Dermis lymphatic vessel endothelial cell (primary cell): Measurements from ENCODE around the gene ANP32E. TPM values are rescaled to one million over a fixed set of nuclear protein-coding genes. Genes with fewer than 3 reads are reported as not detected.

Experiments
- total RNA-seq: library from RNA; depleted of rRNA; stranded (reverse); fragments of >200 nt; gene quantifications from 2 replicates; pipeline ENCODE4 v1.2.1, GENCODE V29; 2014

ANP32E gene
- total RNA-seq, result 13.2 and 17.3 TPM in 2 replicates

GRCh38 chr1:150235852-150236613 lies at the start of gene ANP32E:
Gene ANP32E, minus strand, starts transcription at chr1:150236112. Its CDS starts 326 bp downstream, at chr1:150235786.

GRCh38 chr1:150281758-150282557 lies 46.0 kb upstream of the ANP32E start, which contains the start of gene CIART:
Gene CIART, plus strand, starts transcription at chr1:150282554. Its CDS starts 714 bp downstream, at chr1:150283268.

DNA sequence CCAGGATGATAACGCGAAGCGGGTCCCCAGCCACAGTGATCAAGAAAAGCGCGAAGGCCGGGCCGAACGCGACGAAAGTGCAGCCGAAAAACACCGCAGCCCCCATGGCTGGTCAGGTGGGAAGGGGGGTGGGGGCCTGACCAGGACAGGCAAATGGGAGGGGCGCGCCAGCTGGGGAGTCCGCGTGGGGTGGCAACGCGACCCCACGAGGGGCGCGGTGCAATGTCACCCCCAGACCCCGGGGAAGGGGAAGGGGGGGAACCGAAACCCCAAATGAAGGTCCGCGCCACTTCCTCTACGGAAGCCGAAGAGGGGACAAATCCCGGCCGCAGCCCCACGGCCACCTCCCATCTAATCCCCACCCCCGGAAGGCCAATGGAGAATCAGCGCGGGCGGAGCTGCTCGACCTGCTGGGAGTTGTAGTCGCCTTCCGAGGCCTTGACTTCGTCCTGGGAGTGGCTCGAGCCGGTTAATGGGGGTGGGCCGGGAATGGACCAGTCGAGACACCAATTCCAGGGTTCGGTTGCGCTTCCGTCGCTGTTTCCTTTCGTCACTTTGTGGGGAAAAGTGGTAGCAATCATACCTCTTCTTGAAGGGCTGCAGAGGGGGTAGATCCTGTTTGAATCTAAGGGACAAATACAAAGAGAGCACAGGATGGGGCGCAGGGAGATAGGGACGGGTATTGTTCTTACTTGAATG lies 32.9 kb upstream of the ANP32E start, which contains the start of gene APH1A:
Gene APH1A (minus strand): TSS at position 312 of the 699 bp plus-strand sequence. CDS start 206 bp downstream, at position 106.

DNA sequence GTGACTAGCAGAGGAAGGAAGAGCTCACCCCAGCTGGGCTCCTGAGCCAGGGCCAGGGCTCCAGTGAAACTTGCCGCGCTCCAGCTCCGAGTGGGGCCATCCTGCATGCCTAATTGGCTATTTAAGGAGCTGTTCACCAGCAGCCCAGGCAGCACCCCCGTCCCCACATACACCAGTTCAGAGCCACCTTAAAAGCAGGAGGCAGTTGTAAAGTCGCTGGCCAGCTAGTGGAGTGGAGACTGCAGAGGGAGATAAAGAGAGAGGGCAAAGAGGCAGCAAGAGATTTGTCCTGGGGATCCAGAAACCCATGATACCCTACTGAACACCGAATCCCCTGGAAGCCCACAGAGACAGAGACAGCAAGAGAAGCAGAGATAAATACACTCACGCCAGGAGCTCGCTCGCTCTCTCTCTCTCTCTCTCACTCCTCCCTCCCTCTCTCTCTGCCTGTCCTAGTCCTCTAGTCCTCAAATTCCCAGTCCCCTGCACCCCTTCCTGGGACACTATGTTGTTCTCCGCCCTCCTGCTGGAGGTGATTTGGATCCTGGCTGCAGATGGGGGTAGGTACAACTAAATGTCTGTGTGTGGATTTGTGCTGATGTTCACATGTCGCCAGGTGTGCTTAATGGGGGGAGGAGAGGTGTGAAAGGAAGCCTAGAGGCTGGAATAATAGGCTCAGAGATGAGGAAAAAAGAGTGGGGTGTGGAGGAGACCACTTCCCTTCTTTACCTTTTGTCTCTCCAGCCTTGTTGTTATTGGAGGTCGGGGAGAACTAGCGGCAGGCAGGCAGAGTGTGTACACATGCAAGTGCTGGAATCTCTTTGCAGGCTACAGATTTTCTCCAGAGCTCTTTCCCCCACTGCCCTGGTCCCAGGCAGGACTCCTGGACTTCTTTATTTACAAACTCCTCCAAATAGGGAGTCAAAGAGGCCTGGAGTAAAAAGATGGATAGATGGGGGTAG lies 22.0 kb upstream of the ANP32E start, which contains the start of gene CA14:
Gene CA14 (plus strand): TSS at position 151 of the 962 bp plus-strand sequence. CDS start 355 bp downstream, at position 506.

Other genes with a start within 250 kb of the ANP32E start
- 11.4 and 11.8 TPM in 2 replicates for gene OTUD7B, start 225.4 kb downstream of the ANP32E start, total RNA-seq
- gene VPS45, start 168.3 kb downstream of the ANP32E start, total RNA-seq, result 22.9 and 23.4 TPM in 2 replicates
- 37.2 and 41.7 TPM in 2 replicates for gene PLEKHO1, start 86.2 kb downstream of the ANP32E start, total RNA-seq
- not detected in 2 replicates for gene CA14, start 21.7 kb upstream of the ANP32E start, total RNA-seq
- gene APH1A, start 32.9 kb upstream of the ANP32E start, total RNA-seq, result 146 and 168 TPM in 2 replicates
- 0.17 and 0.54 TPM in 2 replicates for gene C1orf54, start 36.7 kb upstream of the ANP32E start, total RNA-seq
- gene CIART, start 46.4 kb upstream of the ANP32E start, total RNA-seq, result 2.0 TPM in 2 replicates
- gene MRPS21, start 57.7 kb upstream of the ANP32E start, total RNA-seq, result 59.5 and 77.8 TPM in 2 replicates
- 24.8 and 35.8 TPM in 2 replicates for gene PRPF3, start 85.4 kb upstream of the ANP32E start, total RNA-seq
- 10.2 and 10.4 TPM in 2 replicates for gene RPRD2, start 128.0 kb upstream of the ANP32E start, total RNA-seq